GM12892 (cell line): ENCODE measurements around the gene RAB3GAP1.
"Not testable (repeated sequence)": the region's sequence is repeated elsewhere in the genome, so short reads cannot be mapped to it uniquely, and the experiment has no call there.

ENCODE experiments used
- DNase-seq: peaks from one replicate; pipeline ENCODE4 v3.0.0; 2011; ENCODE audit not compliant: insufficient read length
- FAIRE-seq: peaks from 2 replicates; lab custom pipeline; 2011; peaks lifted over from hg19 to GRCh38; lab: Jason Lieb, UNC
- POLR2A ChIP-seq: IDR thresholded peaks from 2 replicates; pipeline ENCODE4 v1.6.1; 2011; ENCODE audit warnings: low read depth, low read length, control low read depth
- POLR2AphosphoS5 ChIP-seq: IDR thresholded peaks from 2 replicates; pipeline ENCODE4 v1.6.1; 2011; ENCODE audit warnings: low read depth, low read length, control low read depth
- TAF1 ChIP-seq: IDR thresholded peaks from 2 replicates; pipeline ENCODE4 v1.6.1; 2011; ENCODE audit warnings: low read depth, mild to moderate bottlenecking, control low read depth, low read length, borderline replicate concordance

RAB3GAP1 gene

GRCh38 chr2:135059577-135059976 is 7.5 kb downstream of the RAB3GAP1 start:
- TF ChIP-seq TAF1 = no peak
- TF ChIP-seq POLR2A = no peak
- TF ChIP-seq POLR2AphosphoS5 = no peak
- no peak for DNase-seq
- no peak for FAIRE-seq

GRCh38 chr2:135063210-135063609 is 11.1 kb downstream of the RAB3GAP1 start:
- TF ChIP-seq TAF1 = no peak
- no peak for TF ChIP-seq POLR2AphosphoS5
- TF ChIP-seq POLR2A = no peak
- DNase-seq (no peak), FAIRE-seq (no peak)

- no peak for TF ChIP-seq POLR2A
- TF ChIP-seq TAF1 = no peak
- no peak for TF ChIP-seq POLR2AphosphoS5
- FAIRE-seq = no peak
- DNase-seq = no peak
These were observed 12.1 kb downstream of the RAB3GAP1 start for GRCh38 chr2:135064149-135064548.

- TF ChIP-seq POLR2A = no peak
- no peak for TF ChIP-seq POLR2AphosphoS5
- no peak for DNase-seq
- no peak for FAIRE-seq
These were observed 14.6 kb downstream of the RAB3GAP1 start for GRCh38 chr2:135066710-135067109.

- FAIRE-seq = no peak
- TF ChIP-seq POLR2AphosphoS5 = no peak
- TF ChIP-seq TAF1 = no peak
- no peak for TF ChIP-seq POLR2A
These were observed 20.3 kb downstream of the RAB3GAP1 start for GRCh38 chr2:135072125-135072997.

GRCh38 chr2:135074216-135074615 is 22.1 kb downstream of the RAB3GAP1 start:
- no peak for FAIRE-seq
- no peak for DNase-seq
- 0 out of 2 replicates have a peak, but pooled peaks have one; percentile 22 for TF ChIP-seq POLR2A
- no peak for TF ChIP-seq POLR2AphosphoS5
- no peak for TF ChIP-seq TAF1

More at GRCh38 chr2:135072125-135072997, 20.3 kb downstream of the RAB3GAP1 start:
- DNase-seq = no peak

- FAIRE-seq (no peak), DNase-seq (no peak)
- no peak for TF ChIP-seq POLR2A
These were observed 24.5 kb downstream of the RAB3GAP1 start for GRCh38 chr2:135076556-135076955.

GRCh38 chr2:135078417-135078816 is 26.3 kb downstream of the RAB3GAP1 start:
- TF ChIP-seq POLR2A (no peak), POLR2AphosphoS5 (no peak), TAF1 (no peak)
- no peak for FAIRE-seq

GRCh38 chr2:135086222-135086621 is 34.1 kb downstream of the RAB3GAP1 start:
- no peak for DNase-seq
- no peak for FAIRE-seq
- TF ChIP-seq TAF1 (no peak), POLR2AphosphoS5 (no peak), POLR2A (no peak)

More at GRCh38 chr2:135078417-135078816, 26.3 kb downstream of the RAB3GAP1 start:
- no peak for DNase-seq

GRCh38 chr2:135089597-135089996 is 37.5 kb downstream of the RAB3GAP1 start:
- not testable (repeated sequence) for DNase-seq, FAIRE-seq

- TF ChIP-seq POLR2A = no peak
- TF ChIP-seq POLR2AphosphoS5 = no peak
- no peak for TF ChIP-seq TAF1
- peak; percentile 38 for FAIRE-seq
These were observed 39.6 kb downstream of the RAB3GAP1 start for GRCh38 chr2:135091681-135092080.

GRCh38 chr2:135093193-135093592 is 41.1 kb downstream of the RAB3GAP1 start:
- DNase-seq = no peak
- no peak for FAIRE-seq
- TF ChIP-seq TAF1 (no peak), POLR2A (no peak), POLR2AphosphoS5 (no peak)

More at GRCh38 chr2:135091681-135092080, 39.6 kb downstream of the RAB3GAP1 start:
- DNase-seq = no peak
